8988T (cell line): ENCODE results near the gene ZBTB17.
"Not testable (repeated sequence)": the region's sequence is repeated elsewhere in the genome, so short reads cannot be mapped to it uniquely, and the experiment has no call there.

Source experiments
- DNase-seq: peaks from one replicate; pipeline ENCODE4 v3.0.0; 2011

Gene ZBTB17

GRCh38 chr1:15931884-15932283 is 44.0 kb downstream of the ZBTB17 start:
- no peak for DNase-seq

GRCh38 chr1:15931401-15931800 is 44.5 kb downstream of the ZBTB17 start:
- DNase-seq: no peak

DNA sequence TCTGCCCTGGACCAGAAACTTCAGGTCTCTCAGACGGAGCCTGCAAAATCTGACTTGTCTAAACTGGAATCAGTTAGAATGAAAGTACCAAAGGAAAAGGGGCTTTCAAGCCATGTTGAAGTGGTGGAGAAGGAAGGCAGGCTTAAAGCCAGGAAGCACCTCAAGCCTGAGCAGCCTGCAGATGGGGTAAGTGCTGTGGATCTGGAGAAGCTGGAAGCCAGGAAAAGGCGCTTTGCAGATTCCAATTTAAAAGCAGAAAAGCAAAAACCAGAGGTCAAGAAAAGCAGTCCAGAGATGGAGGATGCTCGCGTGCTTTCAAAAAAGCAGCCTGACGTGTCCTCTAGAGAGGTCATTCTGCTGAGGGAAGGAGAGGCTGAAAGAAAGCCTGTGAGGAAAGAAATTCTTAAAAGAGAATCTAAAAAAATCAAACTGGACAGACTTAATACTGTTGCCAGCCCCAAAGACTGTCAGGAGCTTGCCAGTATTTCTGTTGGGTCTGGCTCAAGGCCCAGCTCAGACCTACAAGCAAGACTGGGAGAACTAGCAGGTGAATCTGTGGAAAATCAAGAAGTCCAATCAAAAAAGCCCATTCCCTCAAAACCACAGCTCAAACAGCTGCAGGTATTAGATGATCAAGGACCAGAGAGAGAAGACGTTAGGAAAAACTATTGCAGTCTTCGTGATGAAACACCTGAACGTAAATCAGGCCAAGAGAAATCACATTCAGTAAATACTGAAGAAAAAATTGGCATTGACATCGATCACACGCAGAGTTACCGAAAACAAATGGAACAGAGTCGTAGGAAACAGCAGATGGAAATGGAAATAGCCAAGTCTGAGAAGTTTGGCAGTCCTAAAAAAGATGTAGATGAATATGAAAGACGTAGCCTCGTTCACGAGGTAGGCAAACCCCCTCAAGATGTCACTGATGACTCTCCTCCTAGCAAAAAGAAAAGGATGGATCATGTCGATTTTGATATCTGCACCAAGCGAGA is 46.6 kb downstream of the ZBTB17 start:
- no peak for DNase-seq

GRCh38 chr1:15926448-15926847 is 49.5 kb downstream of the ZBTB17 start:
- DNase-seq: not testable (repeated sequence)

- DNase-seq: no peak
Measured at GRCh38 chr1:15923241-15923640, 52.7 kb downstream of the ZBTB17 start.

DNA sequence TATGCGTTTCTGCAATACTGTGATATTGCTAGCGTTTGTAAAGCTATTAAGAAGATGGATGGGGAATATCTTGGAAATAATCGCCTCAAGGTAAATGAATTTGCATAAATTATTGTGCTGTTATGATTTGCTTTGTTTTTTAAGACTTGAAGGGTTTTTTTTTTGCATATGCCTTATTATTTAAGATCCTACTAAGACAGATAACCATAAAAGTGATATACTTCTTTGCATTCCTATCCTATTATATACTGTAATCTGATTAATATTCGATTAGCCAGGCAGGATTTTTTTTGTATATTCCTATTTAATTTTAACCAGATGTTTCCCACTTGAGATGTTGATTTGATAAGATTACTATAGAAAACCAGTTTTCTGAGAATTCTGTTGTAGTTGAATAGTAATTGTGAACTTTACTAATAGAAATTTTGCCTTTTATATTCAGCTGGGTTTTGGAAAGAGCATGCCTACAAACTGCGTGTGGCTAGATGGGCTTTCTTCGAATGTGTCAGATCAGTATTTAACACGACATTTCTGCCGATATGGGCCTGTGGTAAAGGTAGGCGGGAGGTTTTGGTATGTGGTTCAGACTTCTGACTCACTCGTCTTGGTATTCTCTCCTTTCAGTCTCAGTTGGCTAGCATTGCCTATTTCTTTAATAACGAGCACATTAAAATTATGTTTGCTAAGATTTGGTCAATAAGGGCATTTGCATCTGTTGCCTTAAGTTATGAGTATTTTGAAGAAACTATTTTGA is 56.8 kb downstream of the ZBTB17 start:
- no peak for DNase-seq

DNA sequence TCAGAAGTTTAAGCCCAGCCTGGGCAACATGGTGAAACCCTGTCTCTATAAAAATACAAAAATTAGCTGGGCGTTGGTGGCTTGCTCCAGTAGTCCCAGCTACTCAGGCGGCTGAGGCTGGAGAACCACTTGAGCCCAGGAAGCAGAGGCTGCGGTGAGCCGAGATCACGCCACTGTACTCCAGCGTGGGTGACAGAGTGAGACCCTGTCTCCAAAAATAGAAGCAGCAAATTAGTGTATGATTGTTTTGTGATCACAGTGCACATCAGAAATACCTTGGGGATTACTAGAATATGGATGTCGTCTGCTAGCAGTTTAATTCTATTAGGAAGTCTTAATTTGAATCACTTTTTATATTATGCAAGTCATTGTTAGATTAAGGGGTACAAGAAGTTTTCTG is 59.0 kb downstream of the ZBTB17 start:
- no peak for DNase-seq

GRCh38 chr1:15916417-15916816 is 59.5 kb downstream of the ZBTB17 start:
- no peak for DNase-seq

DNA sequence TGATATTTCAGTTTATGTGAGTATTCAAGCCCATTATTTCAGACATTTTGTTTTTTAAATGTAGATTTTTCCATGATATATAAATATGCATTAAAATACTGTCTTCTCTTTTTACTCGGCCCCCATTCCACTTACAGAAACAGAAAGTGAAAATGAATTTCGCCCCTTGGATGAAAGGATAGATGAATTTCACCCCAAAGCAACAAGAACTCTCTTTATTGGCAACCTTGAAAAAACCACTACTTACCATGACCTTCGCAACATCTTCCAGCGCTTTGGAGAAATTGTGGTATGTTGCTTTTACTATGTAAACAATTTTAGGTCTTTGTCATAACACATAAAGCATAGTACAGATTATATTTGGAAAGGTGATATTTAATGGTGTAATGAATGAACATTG is 59.9 kb downstream of the ZBTB17 start:
- no peak for DNase-seq

- not testable (repeated sequence) for DNase-seq
Measured at GRCh38 chr1:15913607-15914006, 62.3 kb downstream of the ZBTB17 start.

- DNase-seq: no peak
Measured at GRCh38 chr1:15911927-15912326, 64.0 kb downstream of the ZBTB17 start.

DNA sequence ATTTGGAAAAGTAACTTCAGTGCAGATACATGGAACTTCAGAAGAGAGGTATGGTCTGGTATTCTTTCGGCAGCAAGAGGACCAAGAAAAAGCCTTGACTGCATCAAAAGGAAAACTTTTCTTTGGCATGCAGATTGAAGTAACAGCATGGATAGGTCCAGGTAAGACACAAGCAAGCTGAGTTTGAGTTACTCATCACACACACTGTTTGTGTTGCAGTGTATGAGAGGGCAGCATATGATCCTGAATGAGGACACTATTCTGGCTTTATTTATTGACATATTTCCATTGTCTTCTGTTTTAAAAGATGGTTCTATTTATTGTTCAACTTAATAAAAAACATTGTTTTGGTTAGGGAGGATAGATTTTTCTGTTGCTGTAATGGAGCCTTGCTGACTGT is 64.8 kb downstream of the ZBTB17 start:
- DNase-seq: no peak

DNA sequence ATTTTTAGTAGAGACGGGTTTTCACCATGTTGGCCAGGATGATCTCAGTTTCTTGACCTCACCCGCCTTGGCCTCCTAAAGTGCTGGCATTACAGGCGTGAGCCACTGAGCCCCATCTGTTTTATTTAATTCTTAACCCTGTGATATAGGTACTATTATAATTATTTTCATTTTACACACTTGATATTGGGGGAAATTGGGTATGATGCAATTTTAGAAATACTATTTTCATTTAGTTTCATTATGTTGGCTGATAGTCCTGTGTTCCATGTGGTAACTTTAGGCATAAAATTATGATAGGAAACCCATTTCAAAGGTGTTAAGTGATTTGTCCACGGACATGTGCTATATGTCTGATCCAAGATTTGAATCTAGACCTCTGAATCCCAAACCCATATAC is 67.3 kb downstream of the ZBTB17 start:
- no peak for DNase-seq

GRCh38 chr1:15902882-15903281 is 73.0 kb downstream of the ZBTB17 start:
- no peak for DNase-seq

- no peak for DNase-seq
Measured at GRCh38 chr1:15900662-15901279, 75.1 kb downstream of the ZBTB17 start.

GRCh38 chr1:15899266-15899665 is 76.6 kb downstream of the ZBTB17 start:
- DNase-seq: no peak

DNA sequence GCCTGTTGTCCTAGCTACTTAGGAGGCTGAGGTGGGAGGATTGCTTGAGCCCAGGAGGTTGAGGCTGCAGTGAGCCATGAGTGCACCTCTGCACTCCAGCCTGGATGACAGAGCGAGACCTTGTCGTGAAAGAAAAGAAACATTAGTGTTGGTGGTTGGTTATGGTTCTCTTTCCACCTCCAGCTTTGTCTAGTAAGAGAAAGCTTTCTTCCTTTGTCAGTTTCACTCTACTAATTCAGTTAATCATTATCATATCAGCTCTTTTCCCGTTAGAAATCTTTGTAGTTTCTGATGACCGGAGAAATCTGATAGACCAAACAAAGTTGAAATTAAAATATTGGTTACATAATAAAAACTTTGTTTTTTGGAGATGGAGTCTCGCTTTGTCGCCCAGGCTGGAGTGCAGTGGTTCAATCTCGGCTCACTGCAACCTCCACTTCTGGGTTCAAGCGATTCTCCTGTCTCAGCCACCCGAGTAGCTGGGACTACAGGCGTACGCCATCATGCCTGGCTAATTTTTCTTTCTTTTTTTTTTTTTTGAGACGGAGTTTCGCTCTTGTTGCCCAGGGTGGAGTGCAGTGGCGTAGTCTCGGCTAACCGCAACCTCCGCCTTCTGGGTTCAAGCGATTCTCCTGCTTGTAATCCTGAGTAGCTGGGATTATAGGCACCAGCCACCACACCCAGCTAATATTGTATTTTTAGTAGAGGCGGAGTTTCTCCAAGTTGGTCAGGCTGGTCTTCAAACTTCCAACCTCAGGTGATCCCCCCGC is 78.9 kb downstream of the ZBTB17 start:
- DNase-seq: not testable (repeated sequence)

DNA sequence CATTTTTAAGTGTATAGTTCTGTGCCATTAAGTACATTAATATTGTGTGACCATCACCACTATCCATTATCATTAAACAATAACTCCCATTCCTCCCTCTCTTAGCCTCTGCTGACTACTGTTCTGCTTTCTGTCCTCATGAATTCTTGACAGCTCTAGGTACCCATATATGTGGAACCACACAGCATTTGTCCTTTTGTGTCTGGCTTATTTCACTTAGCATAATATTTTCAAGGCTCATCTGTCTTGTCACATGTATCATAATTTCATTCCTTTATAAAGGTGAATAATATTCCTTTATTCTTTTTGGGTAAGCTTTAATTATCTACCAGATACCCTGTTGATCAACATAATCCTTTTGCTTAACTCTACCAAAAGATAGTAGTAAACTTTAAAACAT is 80.7 kb downstream of the ZBTB17 start:
- no peak for DNase-seq

GRCh38 chr1:15892857-15893599 is 82.9 kb downstream of the ZBTB17 start:
- not testable (repeated sequence) for DNase-seq
